Epithelial cell of proximal tubule (primary cell): ENCODE data around the gene MED13. TPM values are rescaled to one million over a fixed set of nuclear protein-coding genes. Genes with fewer than 3 reads are reported as not detected.
"Not testable (repeated sequence)": the region's sequence is repeated elsewhere in the genome, so short reads cannot be mapped to it uniquely, and the experiment has no call there.

Source experiments
- DNase-seq: peaks from one replicate; pipeline ENCODE4 v3.0.0-alpha.2; 2011; ENCODE audit warnings: low read depth
- H3K4me3 ChIP-seq: 2 replicates; pipeline ENCODE4 v1.5.1; 2011; ENCODE audit warnings: low read depth, mild to moderate bottlenecking, low read length
- total RNA-seq: library from RNA; depleted of rRNA; stranded (reverse); fragments of >200 nt; gene quantifications from 2 replicates; pipeline ENCODE4 v1.2.3, GENCODE V29; 2015
- TF ChIP-seq, protein P1 (sequence below): conservative IDR thresholded peaks from 2 replicates; pipeline ENCODE4 v1.5.1; 2012; ENCODE audit warnings: low read depth, mild to moderate bottlenecking, low read length

MED13 gene
- total RNA-seq, 1 donor from 2014 or later = 21.1 TPM

DNA sequence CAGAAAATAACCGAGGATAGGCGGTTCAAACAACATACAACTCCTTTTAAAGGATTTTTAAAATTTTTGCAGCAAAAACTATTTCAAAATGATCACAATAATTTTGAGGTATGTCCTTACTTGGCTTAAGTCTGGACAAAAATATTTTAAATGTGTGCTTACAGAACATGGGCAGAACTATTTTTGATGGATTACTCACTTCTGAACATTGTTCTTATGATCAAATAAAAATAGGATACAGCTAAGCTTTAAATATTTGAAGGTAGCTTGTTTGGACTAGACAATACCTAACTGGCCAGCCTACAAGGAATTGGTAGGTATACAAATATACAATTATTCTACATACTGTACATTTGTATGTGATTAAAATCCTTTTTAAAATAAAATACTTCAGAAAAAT lies 123.0 kb downstream of the MED13 start:
- TF ChIP-seq, protein P1, sequence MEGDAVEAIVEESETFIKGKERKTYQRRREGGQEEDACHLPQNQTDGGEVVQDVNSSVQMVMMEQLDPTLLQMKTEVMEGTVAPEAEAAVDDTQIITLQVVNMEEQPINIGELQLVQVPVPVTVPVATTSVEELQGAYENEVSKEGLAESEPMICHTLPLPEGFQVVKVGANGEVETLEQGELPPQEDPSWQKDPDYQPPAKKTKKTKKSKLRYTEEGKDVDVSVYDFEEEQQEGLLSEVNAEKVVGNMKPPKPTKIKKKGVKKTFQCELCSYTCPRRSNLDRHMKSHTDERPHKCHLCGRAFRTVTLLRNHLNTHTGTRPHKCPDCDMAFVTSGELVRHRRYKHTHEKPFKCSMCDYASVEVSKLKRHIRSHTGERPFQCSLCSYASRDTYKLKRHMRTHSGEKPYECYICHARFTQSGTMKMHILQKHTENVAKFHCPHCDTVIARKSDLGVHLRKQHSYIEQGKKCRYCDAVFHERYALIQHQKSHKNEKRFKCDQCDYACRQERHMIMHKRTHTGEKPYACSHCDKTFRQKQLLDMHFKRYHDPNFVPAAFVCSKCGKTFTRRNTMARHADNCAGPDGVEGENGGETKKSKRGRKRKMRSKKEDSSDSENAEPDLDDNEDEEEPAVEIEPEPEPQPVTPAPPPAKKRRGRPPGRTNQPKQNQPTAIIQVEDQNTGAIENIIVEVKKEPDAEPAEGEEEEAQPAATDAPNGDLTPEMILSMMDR = no peak
- no peak for DNase-seq
- no peak overlapping the region for H3K4me3 ChIP-seq

DNA sequence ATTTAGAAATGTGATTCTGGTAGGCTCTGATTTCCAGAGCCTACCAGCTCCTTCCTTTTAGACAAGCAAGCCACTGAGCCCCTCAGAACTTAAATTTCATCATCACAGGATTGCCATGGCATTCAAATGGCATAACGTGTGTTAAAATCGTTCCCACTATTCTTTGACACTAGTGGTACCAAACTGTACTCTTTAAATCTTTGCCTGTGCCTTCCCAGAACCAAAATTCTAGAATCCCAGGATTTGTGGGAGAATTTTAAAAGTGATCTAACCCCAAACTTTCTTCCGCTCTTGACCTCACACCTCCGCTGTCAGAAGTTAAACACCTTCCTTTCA lies 137.0 kb downstream of the MED13 start:
- TF ChIP-seq, protein P1 = no peak
- H3K4me3 ChIP-seq = peak overlapping the region; percentile 70
- no peak for DNase-seq

DNA sequence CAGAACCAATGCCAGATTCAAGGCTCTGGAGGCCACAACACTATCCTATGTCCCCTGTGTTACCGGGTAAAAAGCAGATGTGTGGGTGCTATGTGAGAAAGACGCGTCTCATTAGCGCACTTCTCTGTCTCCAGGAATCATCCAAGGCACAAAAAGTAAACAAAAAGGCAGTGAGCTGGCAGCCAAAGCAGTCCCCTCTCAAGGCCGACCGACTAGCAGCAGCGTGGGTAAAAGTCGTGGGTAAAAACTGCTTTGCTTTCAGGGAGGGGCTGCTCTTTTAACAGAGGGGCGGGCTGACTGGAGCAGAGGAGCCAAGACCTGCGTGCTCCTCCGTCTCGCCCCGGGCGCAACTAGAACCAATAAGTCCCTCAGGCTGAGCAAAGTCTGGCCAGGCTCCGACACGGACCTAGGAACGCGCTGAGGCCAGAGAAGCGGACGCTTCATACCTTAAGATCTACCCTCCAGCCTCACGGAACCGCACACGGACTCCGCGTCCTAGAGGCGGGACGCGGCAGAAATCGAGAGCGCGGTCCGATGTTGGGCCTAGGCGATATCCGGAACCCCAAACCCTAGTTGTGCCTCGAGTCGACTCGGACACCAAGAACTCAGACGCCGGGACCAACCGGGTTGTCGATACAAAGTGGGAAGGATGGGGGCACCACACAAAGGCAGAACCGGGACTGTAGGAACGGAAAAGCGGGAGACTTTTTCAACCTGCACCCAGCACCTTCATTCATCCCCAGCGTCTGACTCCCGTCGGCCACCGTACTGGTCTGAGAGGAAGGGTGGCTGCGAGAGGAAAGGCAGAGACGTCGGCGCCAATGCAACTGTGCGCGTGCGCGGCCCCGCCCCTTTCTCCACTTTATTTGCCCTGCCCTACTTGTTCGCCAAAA lies 137.6 kb downstream of the MED13 start, which contains the start of gene INTS2:
Gene INTS2, minus strand, starts transcription at position 775 of the 893 bp plus-strand sequence. CDS start 1,338 bp downstream, outside the sequence.
- TF ChIP-seq, protein P1 = no peak
- H3K4me3 ChIP-seq = peak within 1 kb of the TSS; percentile 70
- DNase-seq = peak; percentile 53

DNA sequence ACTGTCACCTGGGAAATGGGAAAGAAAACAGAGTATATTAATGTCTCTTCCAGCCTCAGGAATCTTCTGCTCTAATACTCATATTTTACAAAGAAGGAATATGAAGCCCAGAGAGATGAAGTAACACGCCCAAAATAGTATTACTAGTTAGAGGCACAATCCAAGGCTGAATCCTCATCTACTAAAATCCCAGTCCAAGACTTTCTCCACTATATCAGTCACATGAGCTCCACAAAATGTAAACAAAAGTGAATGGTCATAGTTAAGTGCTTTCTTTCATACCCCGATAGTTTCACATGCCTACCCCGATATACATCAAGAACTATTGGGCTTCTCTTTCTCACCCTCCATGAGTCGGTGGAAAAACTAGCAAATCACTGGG lies 138.3 kb downstream of the MED13 start:
- TF ChIP-seq, protein P1 = no peak
- peak overlapping the region; percentile 70 for H3K4me3 ChIP-seq
- no peak for DNase-seq

DNA sequence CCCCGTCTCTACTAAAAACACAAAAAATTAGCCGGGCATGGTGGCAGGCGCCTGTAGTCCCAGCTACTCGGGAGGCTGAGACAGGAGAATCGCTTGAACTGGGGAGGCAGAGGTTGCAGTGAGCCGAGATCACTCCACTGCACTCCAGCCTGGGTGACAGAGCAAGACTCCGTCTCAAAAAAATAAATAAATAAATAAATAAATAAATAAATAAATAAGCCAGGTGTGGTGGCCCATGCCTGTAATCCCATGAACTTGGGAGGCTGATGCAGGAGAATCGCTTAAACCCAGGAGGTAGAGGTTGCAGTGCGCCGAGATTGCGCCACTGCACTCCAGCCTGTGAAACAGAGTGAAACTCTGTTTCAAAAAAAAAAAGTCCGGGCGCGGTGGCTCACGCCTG lies 149.9 kb downstream of the MED13 start:
- not testable (repeated sequence) for H3K4me3 ChIP-seq, DNase-seq

DNA sequence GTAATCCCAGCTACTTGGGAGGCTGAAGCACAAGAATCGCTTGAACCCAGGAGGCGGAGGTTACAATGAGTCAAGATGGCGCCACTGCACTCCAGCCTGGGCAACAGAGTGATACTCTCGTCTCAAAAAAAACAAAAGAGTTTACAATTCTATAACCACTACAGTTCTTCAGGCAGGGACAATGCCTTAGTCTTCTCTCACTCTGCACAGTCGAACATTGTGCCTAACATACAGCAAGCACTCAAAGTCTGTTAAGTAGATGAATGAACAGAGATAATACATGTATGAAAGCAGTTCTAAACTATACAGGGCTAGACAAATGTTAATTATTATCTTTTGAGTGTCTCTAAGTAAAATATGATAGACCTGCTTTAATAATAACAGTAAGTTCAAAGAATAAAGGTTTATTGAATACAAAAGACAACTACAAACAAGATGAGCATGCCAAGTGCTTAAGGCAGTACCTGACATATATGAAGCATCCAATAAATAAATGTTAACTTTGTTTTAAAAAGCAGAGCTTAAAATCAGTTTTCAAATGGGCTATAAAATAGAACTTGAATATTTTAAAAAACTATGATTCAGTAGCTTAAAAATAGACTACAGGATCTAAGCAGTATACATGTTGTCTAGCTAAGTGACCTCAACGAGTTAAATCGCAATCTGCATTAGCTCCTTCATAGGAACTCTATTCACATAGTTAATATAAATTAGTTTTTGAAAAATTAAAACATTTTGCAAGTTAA lies 156.6 kb downstream of the MED13 start:
- DNase-seq = no peak
- TF ChIP-seq, protein P1 = no peak
- no peak overlapping the region for H3K4me3 ChIP-seq

DNA sequence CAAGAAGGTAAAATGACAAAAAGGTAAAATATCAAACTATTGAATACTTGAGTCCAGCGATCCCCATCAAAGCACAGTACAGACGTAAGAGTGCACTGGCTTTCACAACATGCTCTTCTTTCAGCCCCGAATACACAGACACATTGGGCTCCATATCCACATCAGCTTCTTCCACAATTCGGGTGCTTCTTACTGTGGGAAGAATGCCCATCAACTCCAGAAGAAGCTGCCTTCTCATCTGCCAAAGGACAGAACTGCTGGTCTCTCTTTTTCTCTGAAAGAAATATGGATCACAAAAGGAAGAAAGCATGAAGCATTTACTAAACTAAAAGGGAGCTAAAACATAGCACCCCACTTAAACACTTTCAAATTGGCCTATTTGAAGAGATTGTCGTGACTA lies 157.7 kb downstream of the MED13 start:
- no peak for DNase-seq
- TF ChIP-seq, protein P1 = no peak
- no peak overlapping the region for H3K4me3 ChIP-seq
